Nephron (organoid): ENCODE results near the gene PPP3CA.

ENCODE experiments used
- H3K27ac Mint-ChIP-seq, 3 experiments: 2 replicates each; pipeline ENCODE4 v1.8.0; 2020; ENCODE audit warnings: mixed read lengths in 3 of 3, mild to moderate bottlenecking in 2 of 3, moderate library complexity in 1 of 3
- H3K27me3 Mint-ChIP-seq: 2 replicates; pipeline ENCODE4 v1.8.0; 2021; ENCODE audit warnings: low read depth, mild to moderate bottlenecking, moderate library complexity, mixed read lengths
- H3K36me3 Mint-ChIP-seq: 2 replicates; pipeline ENCODE4 v1.8.0; 2020; ENCODE audit warnings: low read depth, mixed read lengths
- H3K4me1 Mint-ChIP-seq: 2 replicates; pipeline ENCODE4 v1.8.0; 2020; ENCODE audit warnings: mixed read lengths
- H3K4me3 Mint-ChIP-seq, 3 experiments: 2 replicates each; pipeline ENCODE4 v1.8.0; 2020; ENCODE audit warnings: mild to moderate bottlenecking in 3 of 3, mixed read lengths in 3 of 3, moderate library complexity in 2 of 3
- H3K9me3 Mint-ChIP-seq: 2 replicates; pipeline ENCODE4 v1.8.0; 2020; ENCODE audit warnings: mixed read lengths
- CTCF ChIP-seq, 3 experiments: fragments of 200-600 bp; sonication (generic); IDR thresholded peaks; one replicate each; pipeline ENCODE4 v1.5.0; 2021; ENCODE audit warnings: antibody characterized with exemption in 3 of 3; ENCODE audit not compliant: unreplicated experiment in 3 of 3

PPP3CA gene

GRCh38 chr4:100981447-100982204, 365.7 kb downstream of the PPP3CA start:
- H3K27ac Mint-ChIP-seq = no peak overlapping the region
- no peaks in the 10 kb centered on the region for H3K36me3 Mint-ChIP-seq
- peaks cover 10% of the 10 kb centered on the region for H3K4me1 Mint-ChIP-seq
- H3K27me3 Mint-ChIP-seq = no peaks in the 10 kb centered on the region
- TF ChIP-seq CTCF (IDR thresholded peaks at IDR 0.05; ENCODE audit: unreplicated experiment in 3 of 3) = no peak
- no peaks in the 10 kb centered on the region for H3K9me3 Mint-ChIP-seq
- no peak overlapping the region for H3K4me3 Mint-ChIP-seq

- no peak for TF ChIP-seq CTCF (IDR thresholded peaks at IDR 0.05; ENCODE audit: unreplicated experiment in 3 of 3)
- Mint-ChIP-seq H3K27me3 (no peaks in the 10 kb centered on the region), H3K4me3 (no peak overlapping the region), H3K4me1 (peaks cover 10% of the 10 kb centered on the region), H3K36me3 (no peaks in the 10 kb centered on the region), H3K9me3 (no peaks in the 10 kb centered on the region), H3K27ac (no peak overlapping the region)
Measured at GRCh38 chr4:100979736-100980135, 367.6 kb downstream of the PPP3CA start.

- H3K4me3 Mint-ChIP-seq = no peak overlapping the region
- TF ChIP-seq CTCF (IDR thresholded peaks at IDR 0.05; ENCODE audit: unreplicated experiment in 3 of 3) = no peak
- no peaks in the 10 kb centered on the region for H3K9me3 Mint-ChIP-seq
- peaks cover 10% of the 10 kb centered on the region for H3K4me1 Mint-ChIP-seq
- no peaks in the 10 kb centered on the region for H3K27me3 Mint-ChIP-seq
- no peaks in the 10 kb centered on the region for H3K36me3 Mint-ChIP-seq
- H3K27ac Mint-ChIP-seq = peak overlapping the region in 2 of 3 experiments; percentile 18 to 28
Measured at GRCh38 chr4:100977746-100978397, 369.5 kb downstream of the PPP3CA start.

- Mint-ChIP-seq H3K36me3 (no peaks in the 10 kb centered on the region), H3K9me3 (no peaks in the 10 kb centered on the region), H3K27ac (peak overlapping the region in 2 of 3 experiments; percentile 18 to 28), H3K27me3 (no peaks in the 10 kb centered on the region), H3K4me1 (peaks cover 6% of the 10 kb centered on the region), H3K4me3 (no peak overlapping the region)
- no peak for TF ChIP-seq CTCF (IDR thresholded peaks at IDR 0.05; ENCODE audit: unreplicated experiment in 3 of 3)
Measured at GRCh38 chr4:100977274-100977673, 370.1 kb downstream of the PPP3CA start.
